Body of pancreas (tissue), 4 donors: ENCODE results near the gene UBP1. TPM values are rescaled to one million over a fixed set of nuclear protein-coding genes. Genes with fewer than 3 reads are reported as not detected.
A peak's percentile ranks its signal among the peaks of the same experiment; 100 is the strongest.
"Not testable (repeated sequence)": the region's sequence is repeated elsewhere in the genome, so short reads cannot be mapped to it uniquely, and the experiment has no call there.

ENCODE experiments used
- ATAC-seq: fragments of 150-250 bp; one replicate; pipeline ENCODE4 v1.9.1; 2016
- DNase-seq, 4 donors: peaks; one replicate each; pipeline ENCODE4 v3.0.0-alpha.2; 2019
- H3K27ac ChIP-seq, 4 donors: fragments of 200-600 bp; sonication (generic); 1 replicate in 3 of 4; 2 replicates in 1 of 4; pipeline versions ENCODE4 v1.5.1 to v1.6.1; 2016 to 2019; ENCODE audit warnings: mild to moderate bottlenecking in 1 of 4, mixed read lengths in 1 of 4, moderate library complexity in 1 of 4
- H3K27me3 ChIP-seq, 2 donors: fragments of 200-600 bp; sonication (generic); one replicate each; pipeline ENCODE4 v1.6.0; 2016; ENCODE audit warnings: mild to moderate bottlenecking in 1 of 2
- H3K36me3 ChIP-seq, 2 donors: fragments of 200-600 bp; sonication (generic); replicated peaks in 1 of 2; 2 replicates each; pipeline ENCODE4 v1.5.1; 2016; ENCODE audit warnings: low read depth in 2 of 2; ENCODE audit not compliant: insufficient read depth in 1 of 2
- H3K4me1 ChIP-seq: fragments of 200-600 bp; sonication (generic); one replicate; pipeline ENCODE4 v1.6.0; 2016
- H3K4me3 ChIP-seq, 2 donors: fragments of 200-600 bp; sonication (generic); 1 replicate in 1 of 2; 2 replicates in 1 of 2; pipeline ENCODE4 v1.5.1; 2016 to 2019
- H3K9me3 ChIP-seq, 3 donors: fragments of 200-600 bp; sonication (generic); 1 replicate in 2 of 3; 2 replicates in 1 of 3; pipeline ENCODE4 v1.5.1; 2016
- POLR2A ChIP-seq, 3 donors: fragments of 450-650 bp; IDR thresholded peaks; one replicate each; pipeline ENCODE4 v1.6.1; 2016; ENCODE audit warnings: antibody characterized with exemption in 3 of 3, mild to moderate bottlenecking in 2 of 3
- WGBS, 2 donors: methylation state at CpG; one replicate each; pipeline ENCODE4 v1.1.5; 2017; 5-methylcytosine and 5-hydroxymethylcytosine counted together
- intact Hi-C: fragments of 100-400 bp; cut with DNase I; formaldehyde crosslinking; loops from one replicate; pipeline ENCODE4 v1.15.1; 2023
- total RNA-seq, 2 donors: library from RNA; depleted of rRNA; stranded (reverse); fragments of >200 nt; gene quantifications; one replicate each; pipeline ENCODE4 v1.1.0, GENCODE V29; 2016
- TF ChIP-seq, protein P1 (sequence below), 7 experiments: fragments of 450-650 bp in 4 of 7; fragments of 200-600 bp in 3 of 7; sonication (generic) in 3 of 7; IDR thresholded peaks; one replicate each; pipeline ENCODE4 v1.5.1; 2016 to 2019; ENCODE audit warnings: antibody characterized with exemption in 7 of 7

Gene UBP1
- total RNA-seq, 2 donors from 2014 or later: 41.5 to 121 TPM

- TF ChIP-seq, protein P1, sequence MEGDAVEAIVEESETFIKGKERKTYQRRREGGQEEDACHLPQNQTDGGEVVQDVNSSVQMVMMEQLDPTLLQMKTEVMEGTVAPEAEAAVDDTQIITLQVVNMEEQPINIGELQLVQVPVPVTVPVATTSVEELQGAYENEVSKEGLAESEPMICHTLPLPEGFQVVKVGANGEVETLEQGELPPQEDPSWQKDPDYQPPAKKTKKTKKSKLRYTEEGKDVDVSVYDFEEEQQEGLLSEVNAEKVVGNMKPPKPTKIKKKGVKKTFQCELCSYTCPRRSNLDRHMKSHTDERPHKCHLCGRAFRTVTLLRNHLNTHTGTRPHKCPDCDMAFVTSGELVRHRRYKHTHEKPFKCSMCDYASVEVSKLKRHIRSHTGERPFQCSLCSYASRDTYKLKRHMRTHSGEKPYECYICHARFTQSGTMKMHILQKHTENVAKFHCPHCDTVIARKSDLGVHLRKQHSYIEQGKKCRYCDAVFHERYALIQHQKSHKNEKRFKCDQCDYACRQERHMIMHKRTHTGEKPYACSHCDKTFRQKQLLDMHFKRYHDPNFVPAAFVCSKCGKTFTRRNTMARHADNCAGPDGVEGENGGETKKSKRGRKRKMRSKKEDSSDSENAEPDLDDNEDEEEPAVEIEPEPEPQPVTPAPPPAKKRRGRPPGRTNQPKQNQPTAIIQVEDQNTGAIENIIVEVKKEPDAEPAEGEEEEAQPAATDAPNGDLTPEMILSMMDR (IDR thresholded peaks at IDR 0.05): peak in 1 of 7 experiments; percentile 9
- no peak for TF ChIP-seq POLR2A (IDR thresholded peaks at IDR 0.05)
- intact Hi-C loops: no loop called here
- Histone ChIP-seq H3K27me3 (no peaks in the 10 kb centered on the region), H3K4me3 (no peak overlapping the region), H3K27ac (peak overlapping the region; percentile 28 to 99 (median 98)), H3K4me1 (peaks cover 61% of the 10 kb centered on the region), H3K36me3 (no peaks in the 10 kb centered on the region), H3K9me3 (no peaks in the 10 kb centered on the region)
- peak in 3 of 4 donors; percentile 19 to 39 (median 29) for DNase-seq
- ATAC-seq: no peak
- WGBS, 2 donors: 40 to 41% methylated on average over 3 of the region's 3 CpGs
Observed at GRCh38 chr3:33437556-33438283, 2.5 kb downstream of the UBP1 start.

- H3K4me1 ChIP-seq: peaks cover 74% of the 10 kb centered on the region
Observed at GRCh38 chr3:33433843-33434242, 6.4 kb downstream of the UBP1 start.

GRCh38 chr3:33430571-33430970, 9.6 kb downstream of the UBP1 start:
- ATAC-seq (no peak), DNase-seq (no peak)
- Histone ChIP-seq H3K4me3 (no peak overlapping the region), H3K4me1 (peaks cover 45% of the 10 kb centered on the region), H3K9me3 (no peaks in the 10 kb centered on the region), H3K27me3 (no peaks in the 10 kb centered on the region), H3K36me3 (no peaks in the 10 kb centered on the region), H3K27ac (no peak overlapping the region)
- intact Hi-C loops: no loop called here
- 90 to 94% methylated on average over 4 of the region's 4 CpGs for WGBS, 2 donors
- TF ChIP-seq POLR2A (IDR thresholded peaks at IDR 0.05): no peak
- TF ChIP-seq, protein P1 (IDR thresholded peaks at IDR 0.05): no peak

More at GRCh38 chr3:33433843-33434242, 6.4 kb downstream of the UBP1 start:
- ATAC-seq (no peak), DNase-seq (no peak)
- TF ChIP-seq, protein P1 (IDR thresholded peaks at IDR 0.05): no peak
- no peak for TF ChIP-seq POLR2A (IDR thresholded peaks at IDR 0.05)
- Histone ChIP-seq H3K27ac (no peak overlapping the region), H3K36me3 (no peaks in the 10 kb centered on the region), H3K9me3 (no peaks in the 10 kb centered on the region), H3K4me3 (no peak overlapping the region), H3K27me3 (no peaks in the 10 kb centered on the region)
- WGBS, 2 donors: 45 to 53% methylated on average over 2 of the region's 2 CpGs
- intact Hi-C loops: no loop called here

DNA sequence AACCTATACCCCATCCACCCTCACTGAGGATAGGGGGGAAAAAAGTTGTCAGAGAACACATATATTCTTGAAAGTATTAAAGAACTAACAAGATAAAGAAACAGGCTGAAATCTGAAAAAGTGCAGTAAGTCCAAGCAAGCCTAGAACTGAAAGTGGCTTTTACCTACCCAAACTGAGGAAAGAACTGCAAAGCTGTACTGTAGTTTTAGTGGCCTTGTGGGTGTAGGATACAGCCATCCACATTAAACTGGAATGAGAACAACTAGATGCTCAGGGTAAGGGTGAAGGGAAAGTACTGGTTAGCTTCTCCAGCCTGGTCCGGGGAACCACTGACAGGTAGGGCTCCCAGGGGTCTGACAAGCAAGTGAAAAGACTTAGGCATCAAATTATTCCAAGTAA, 10.1 kb downstream of the UBP1 start:
- no peak overlapping the region for H3K27ac ChIP-seq
- WGBS, 2 donors: 78 to 86% methylated on average over 1 of the region's 1 CpG
- intact Hi-C loops: no loop called here
- H3K9me3 ChIP-seq: no peaks in the 10 kb centered on the region
- H3K27me3 ChIP-seq: no peaks in the 10 kb centered on the region
- H3K36me3 ChIP-seq: no peaks in the 10 kb centered on the region
- H3K4me1 ChIP-seq: peaks cover 40% of the 10 kb centered on the region
- no peak overlapping the region for H3K4me3 ChIP-seq
- DNase-seq: no peak
- ATAC-seq: no peak
- no peak for TF ChIP-seq POLR2A (IDR thresholded peaks at IDR 0.05)
- TF ChIP-seq, protein P1 (IDR thresholded peaks at IDR 0.05): no peak

GRCh38 chr3:33429306-33429705, 10.9 kb downstream of the UBP1 start:
- peaks cover 35% of the 10 kb centered on the region for H3K4me1 ChIP-seq
- H3K27ac ChIP-seq, intact Hi-C loops, DNase-seq, ATAC-seq, H3K36me3 ChIP-seq, H3K9me3 ChIP-seq, H3K4me3 ChIP-seq, H3K27me3 ChIP-seq: not testable (repeated sequence)
- WGBS, 2 donors: 85 to 98% methylated on average over 2 of the region's 2 CpGs
